SK-N-SH (cell line): ENCODE data around the gene SUSD3. TPM values are rescaled to one million over a fixed set of nuclear protein-coding genes. Genes with fewer than 3 reads are reported as not detected.

Experiments
- CTCF ChIA-PET: fragments of 300-600, 350-600 bp; formaldehyde crosslinking; extraction: SDS; loops from one replicate; lab custom pipeline; 2021; lab: Yijun Ruan, JAX
- POLR2A ChIA-PET: fragments of 350-600 bp; sonication (Branson Sonifier 250); formaldehyde crosslinking; extraction: SDS; loops from one replicate; lab custom pipeline; 2020; ENCODE audit warnings: antibody characterized with exemption, inconsistent platforms; lab: Yijun Ruan, JAX
- DNase-seq: peaks from one replicate; pipeline ENCODE4 v3.0.0; 2012
- H2AFZ ChIP-seq: fragments of 200-600 bp; sonication (generic); 2 replicates; pipeline ENCODE4 v1.8.1; 2016; ENCODE audit warnings: antibody characterized with exemption, mild to moderate bottlenecking, low read depth
- H3F3A ChIP-seq: fragments of 200-600 bp; sonication (generic); replicated peaks from 2 replicates; pipeline ENCODE3; 2016; ENCODE audit warnings: antibody characterized with exemption, mild to moderate bottlenecking; ENCODE audit not compliant: insufficient read depth
- H3K27ac ChIP-seq, 2 experiments: fragments of 200-500 bp in 1 of 2; fragments of 200-600 bp in 1 of 2; sonication (Bioruptor generic) in 1 of 2; sonication (generic), shearing (Covaris generic) in 1 of 2; 2 replicates each; pipeline versions ENCODE4 v1.5.1 to v1.6.1; 2014 to 2016; ENCODE audit warnings: low read depth in 2 of 2, inconsistent platforms in 1 of 2, low read length in 1 of 2, mild to moderate bottlenecking in 1 of 2, mixed read lengths in 1 of 2
- H3K27me3 ChIP-seq: fragments of 200-600 bp; sonication (generic), shearing (Covaris generic); 2 replicates; pipeline ENCODE4 v1.6.1; 2016; ENCODE audit warnings: mixed run types; ENCODE audit not compliant: insufficient read depth
- H3K36me3 ChIP-seq, 2 experiments: fragments of 200-500 bp in 1 of 2; fragments of 200-600 bp in 1 of 2; sonication (Bioruptor generic) in 1 of 2; sonication (generic) in 1 of 2; replicated peaks in 1 of 2; 2 replicates each; pipeline versions ENCODE3 to v1.5.1; 2014 to 2016; ENCODE audit warnings: low read length in 1 of 2, mild to moderate bottlenecking in 1 of 2; ENCODE audit not compliant: insufficient read depth in 2 of 2, control insufficient read depth in 1 of 2
- H3K4me1 ChIP-seq, 2 experiments: fragments of 200-500 bp in 1 of 2; fragments of 200-600 bp in 1 of 2; sonication (Bioruptor generic) in 1 of 2; sonication (generic), shearing (Covaris generic) in 1 of 2; 2 replicates each; pipeline versions ENCODE4 v1.5.1 to v1.6.1; 2014 to 2016; ENCODE audit warnings: low read depth in 1 of 2, low read length in 1 of 2, mixed run types in 1 of 2; ENCODE audit not compliant: insufficient read depth in 2 of 2, control insufficient read depth in 1 of 2
- H3K4me2 ChIP-seq: fragments of 200-600 bp; sonication (generic), shearing (Covaris generic); 2 replicates; pipeline ENCODE4 v1.6.1; 2017; ENCODE audit warnings: mixed run types
- H3K4me3 ChIP-seq, 2 experiments: fragments of 200-500 bp in 1 of 2; fragments of 200-600 bp in 1 of 2; sonication (Bioruptor generic) in 1 of 2; sonication (generic), shearing (Covaris generic) in 1 of 2; 2 replicates each; pipeline versions ENCODE4 v1.5.1 to v1.8.1; 2014 to 2016; ENCODE audit warnings: low read depth in 2 of 2, inconsistent platforms in 1 of 2, low read length in 1 of 2, mild to moderate bottlenecking in 1 of 2, mixed read lengths in 1 of 2, moderate library complexity in 1 of 2
- H3K79me2 ChIP-seq: fragments of 200-600 bp; sonication (generic); 2 replicates; pipeline ENCODE4 v1.8.1; 2017; ENCODE audit warnings: mild to moderate bottlenecking; ENCODE audit not compliant: insufficient read depth
- H3K9ac ChIP-seq: fragments of 200-600 bp; sonication (generic); 2 replicates; pipeline ENCODE4 v1.6.1; 2017; ENCODE audit warnings: mixed run types
- H3K9me2 ChIP-seq: fragments of 200-600 bp; sonication (generic); 2 replicates; pipeline ENCODE4 v1.6.1; 2017; ENCODE audit warnings: mixed run types
- H3K9me3 ChIP-seq: fragments of 200-600 bp; sonication (generic); 2 replicates; pipeline ENCODE4 v1.6.1; 2017; ENCODE audit warnings: mixed run types, mild to moderate bottlenecking, moderate library complexity
- H4K20me1 ChIP-seq: fragments of 200-600 bp; sonication (generic); 2 replicates; pipeline ENCODE4 v1.6.1; 2017; ENCODE audit warnings: mild to moderate bottlenecking, mixed run types; ENCODE audit not compliant: insufficient read depth
- EZH2phosphoT487 ChIP-seq: fragments of 200-600 bp; sonication (generic); IDR thresholded peaks from 2 replicates; pipeline ENCODE4 v1.6.1; 2017; ENCODE audit warnings: low read depth, mixed run types, mild to moderate bottlenecking, antibody characterized with exemption, moderate library complexity, borderline replicate concordance
- FOXM1 ChIP-seq: IDR thresholded peaks from 2 replicates; pipeline ENCODE4 v1.4.0; 2012; ENCODE audit warnings: low read depth, mild to moderate bottlenecking
- JUND ChIP-seq: IDR thresholded peaks from 2 replicates; pipeline ENCODE4 v1.4.0; 2012
- NRF1 ChIP-seq: IDR thresholded peaks from 2 replicates; pipeline ENCODE4 v1.6.1; 2012; ENCODE audit warnings: low read depth, mild to moderate bottlenecking, low read length
- POLR2AphosphoS5 ChIP-seq: IDR thresholded peaks from 2 replicates; pipeline ENCODE4 v1.6.1; 2012; ENCODE audit warnings: low read depth, low read length
- RAD21 ChIP-seq: IDR thresholded peaks from 2 replicates; pipeline ENCODE4 v1.6.1; 2012; ENCODE audit warnings: mild to moderate bottlenecking, low read length
- RXRA ChIP-seq: IDR thresholded peaks from 2 replicates; pipeline ENCODE4 v1.4.0; 2012; ENCODE audit warnings: low read depth, mild to moderate bottlenecking, borderline replicate concordance
- SIN3A ChIP-seq: IDR thresholded peaks from 2 replicates; pipeline ENCODE4 v1.6.1; 2012; ENCODE audit warnings: low read depth, mild to moderate bottlenecking, low read length, moderate library complexity, borderline replicate concordance
- SMC3 ChIP-seq: IDR thresholded peaks from 2 replicates; pipeline ENCODE4 v1.6.1; 2012; ENCODE audit warnings: low read depth, low read length, improper control_type of control experiment
- TCF12 ChIP-seq: IDR thresholded peaks from 2 replicates; pipeline ENCODE4 v1.4.0; 2012
- TEAD4 ChIP-seq: IDR thresholded peaks from 2 replicates; pipeline ENCODE4 v1.4.0; 2012; ENCODE audit warnings: mild to moderate bottlenecking, borderline replicate concordance; ENCODE audit not compliant: insufficient read depth
- YY1 ChIP-seq: IDR thresholded peaks from 2 replicates; pipeline ENCODE4 v1.4.0; 2012; ENCODE audit warnings: low read depth, mild to moderate bottlenecking
- ZBTB33 ChIP-seq: IDR thresholded peaks from 2 replicates; pipeline ENCODE4 v1.4.0; 2012; ENCODE audit warnings: low read depth, borderline replicate concordance
- WGBS: methylation state at CpG from one replicate; pipeline ENCODE4 v1.1.6; 2017; ENCODE audit warnings: low lambda C conversion rate; 5-methylcytosine and 5-hydroxymethylcytosine counted together
- polyA plus RNA-seq, 3 experiments: library from polyadenylated mRNA; depleted of rRNA; stranded (reverse); fragments of >200 nt; gene quantifications; 2 replicates each; pipeline ENCODE4 v1.2.3, GENCODE V29; 2012
- TF ChIP-seq, protein P1 (sequence below): fragments of 150-350 bp; IDR thresholded peaks from 2 replicates; pipeline ENCODE4 v1.6.1; 2016; ENCODE audit warnings: mild to moderate bottlenecking, low read depth, low read length
- TF ChIP-seq, protein P2 (sequence below): IDR thresholded peaks from 2 replicates; pipeline ENCODE4 v1.4.0; 2012; ENCODE audit warnings: low read depth
- TF ChIP-seq, protein P3 (sequence below): fragments of 150-350 bp; IDR thresholded peaks from 2 replicates; pipeline ENCODE4 v1.6.1; 2017; ENCODE audit warnings: antibody characterized with exemption, low read length, low read depth, borderline replicate concordance
- TF ChIP-seq, protein P4 (sequence below): fragments of 200-600 bp; sonication (generic); IDR thresholded peaks from 2 replicates; pipeline ENCODE4 v1.6.1; 2017; ENCODE audit warnings: antibody characterized with exemption, mild to moderate bottlenecking, moderate library complexity
- TF ChIP-seq, protein P5 (sequence below): IDR thresholded peaks from 2 replicates; pipeline ENCODE4 v1.6.1; 2012; ENCODE audit warnings: mild to moderate bottlenecking, low read depth, low read length, moderate library complexity

Gene SUSD3
- polyA plus RNA-seq, 1 of the 3 experiments (the other 2 are of a cell fraction): 0.49 TPM

DNA sequence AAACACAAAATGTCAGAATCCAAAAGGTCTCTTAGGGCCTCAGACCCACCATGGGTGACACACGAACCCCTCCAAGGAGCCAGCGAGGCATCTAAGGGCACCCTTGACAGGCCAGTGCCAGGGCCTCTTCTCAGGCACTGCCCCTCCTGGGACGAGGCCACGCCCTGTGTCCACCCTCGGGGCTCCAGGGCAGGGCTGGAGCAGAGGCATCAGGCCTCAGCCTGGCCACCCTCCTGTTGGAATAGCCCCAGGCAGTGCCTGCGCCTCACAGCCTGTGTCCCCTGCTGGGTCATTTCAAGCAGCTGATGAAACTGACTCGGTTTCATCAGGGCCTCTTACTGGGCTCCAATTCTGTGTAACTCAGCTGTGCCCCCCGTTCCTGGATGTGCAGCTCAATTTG is 32.8 kb upstream of the SUSD3 start:
- Histone ChIP-seq H3K27me3 (no peaks in the 10 kb centered on the region), H3F3A (no peaks in the 10 kb centered on the region), H3K27ac (no peak overlapping the region), H3K9me2 (no peaks in the 10 kb centered on the region), H3K36me3 (no peaks in the 10 kb centered on the region)
- no peak for DNase-seq
- POLR2A ChIA-PET: no interaction called here
- TF ChIP-seq RAD21 (no peak), FOXM1 (no peak), NRF1 (no peak), TCF12 (no peak), YY1 (no peak), RXRA (no peak), JUND (no peak), SIN3A (no peak), TEAD4 (no peak)
- TF ChIP-seq, protein P1, sequence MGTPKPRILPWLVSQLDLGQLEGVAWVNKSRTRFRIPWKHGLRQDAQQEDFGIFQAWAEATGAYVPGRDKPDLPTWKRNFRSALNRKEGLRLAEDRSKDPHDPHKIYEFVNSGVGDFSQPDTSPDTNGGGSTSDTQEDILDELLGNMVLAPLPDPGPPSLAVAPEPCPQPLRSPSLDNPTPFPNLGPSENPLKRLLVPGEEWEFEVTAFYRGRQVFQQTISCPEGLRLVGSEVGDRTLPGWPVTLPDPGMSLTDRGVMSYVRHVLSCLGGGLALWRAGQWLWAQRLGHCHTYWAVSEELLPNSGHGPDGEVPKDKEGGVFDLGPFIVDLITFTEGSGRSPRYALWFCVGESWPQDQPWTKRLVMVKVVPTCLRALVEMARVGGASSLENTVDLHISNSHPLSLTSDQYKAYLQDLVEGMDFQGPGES: no peak
- TF ChIP-seq, protein P2, sequence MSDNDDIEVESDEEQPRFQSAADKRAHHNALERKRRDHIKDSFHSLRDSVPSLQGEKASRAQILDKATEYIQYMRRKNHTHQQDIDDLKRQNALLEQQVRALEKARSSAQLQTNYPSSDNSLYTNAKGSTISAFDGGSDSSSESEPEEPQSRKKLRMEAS: no peak
- TF ChIP-seq, protein P3, sequence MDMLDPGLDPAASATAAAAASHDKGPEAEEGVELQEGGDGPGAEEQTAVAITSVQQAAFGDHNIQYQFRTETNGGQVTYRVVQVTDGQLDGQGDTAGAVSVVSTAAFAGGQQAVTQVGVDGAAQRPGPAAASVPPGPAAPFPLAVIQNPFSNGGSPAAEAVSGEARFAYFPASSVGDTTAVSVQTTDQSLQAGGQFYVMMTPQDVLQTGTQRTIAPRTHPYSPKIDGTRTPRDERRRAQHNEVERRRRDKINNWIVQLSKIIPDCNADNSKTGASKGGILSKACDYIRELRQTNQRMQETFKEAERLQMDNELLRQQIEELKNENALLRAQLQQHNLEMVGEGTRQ: no peak
- TF ChIP-seq, all 33 proteins: peak for 0
- Histone ChIP-seq H3K79me2 (no peaks in the 10 kb centered on the region), H3K4me3 (no peak overlapping the region), H2AFZ (no peak overlapping the region), H3K4me2 (no peak overlapping the region), H3K9me3 (no peaks in the 10 kb centered on the region), H3K4me1 (peaks cover 0 to 17% of the 10 kb centered on the region in 2 experiments; a peak in 1 of 4 replicates), H4K20me1 (no peaks in the 10 kb centered on the region), H3K9ac (no peak overlapping the region)
- 85% methylated on average over 2 of the region's 8 CpGs for WGBS
- CTCF ChIA-PET: interaction anchor here (1.1 to 1.4 kb wide), 4 partner anchors 22 to 83 kb away, joined by 4 to 8 read pairs (median 5); no protein-coding TSS in a partner anchor

DNA sequence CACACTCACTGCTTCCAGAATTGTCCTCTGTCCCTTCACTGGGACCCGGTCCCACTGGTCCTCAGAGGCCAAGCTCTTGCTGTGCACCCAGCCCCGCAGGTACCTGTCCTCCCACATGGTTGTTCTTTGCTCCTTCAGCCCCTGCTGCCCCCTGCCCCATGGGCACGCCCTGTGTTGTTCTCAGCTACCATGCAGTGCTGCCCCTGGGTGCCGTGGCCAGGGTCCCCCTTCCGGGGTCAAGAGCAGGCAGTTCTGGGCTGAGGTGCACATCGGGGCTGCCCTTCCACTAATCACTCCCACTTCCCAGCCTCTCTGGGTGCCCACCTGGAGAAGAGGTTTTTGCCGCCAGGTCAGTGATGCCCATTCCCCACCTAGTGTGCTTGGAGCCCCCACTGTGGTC is 31.9 kb upstream of the SUSD3 start:
- no peak for DNase-seq
- H3F3A ChIP-seq: no peaks in the 10 kb centered on the region
- no peaks in the 10 kb centered on the region for H3K9me3 ChIP-seq
- no peaks in the 10 kb centered on the region for H3K9me2 ChIP-seq
- 69% methylated on average over 3 of the region's 7 CpGs for WGBS
- H3K4me1 ChIP-seq: peaks cover 0 to 14% of the 10 kb centered on the region in 2 experiments; a peak in 1 of 4 replicates
- no peaks in the 10 kb centered on the region for H3K79me2 ChIP-seq
- no peak overlapping the region for H3K27ac ChIP-seq
- CTCF ChIA-PET: interaction anchor here (1.1 to 1.4 kb wide), 2 partner anchors 23 to 54 kb away, joined by 4 to 6 read pairs; no protein-coding TSS in a partner anchor
- H2AFZ ChIP-seq: no peak overlapping the region
- H4K20me1 ChIP-seq: no peaks in the 10 kb centered on the region
- no peaks in the 10 kb centered on the region for H3K36me3 ChIP-seq
- POLR2A ChIA-PET: no interaction called here
- H3K4me2 ChIP-seq: no peak overlapping the region
- H3K27me3 ChIP-seq: no peaks in the 10 kb centered on the region
- H3K9ac ChIP-seq: no peak overlapping the region
- no peak overlapping the region for H3K4me3 ChIP-seq
- TF ChIP-seq TEAD4 (no peak), ZBTB33 (no peak), EZH2phosphoT487 (no peak), SMC3 (no peak), POLR2AphosphoS5 (no peak)
- TF ChIP-seq, protein P4, sequence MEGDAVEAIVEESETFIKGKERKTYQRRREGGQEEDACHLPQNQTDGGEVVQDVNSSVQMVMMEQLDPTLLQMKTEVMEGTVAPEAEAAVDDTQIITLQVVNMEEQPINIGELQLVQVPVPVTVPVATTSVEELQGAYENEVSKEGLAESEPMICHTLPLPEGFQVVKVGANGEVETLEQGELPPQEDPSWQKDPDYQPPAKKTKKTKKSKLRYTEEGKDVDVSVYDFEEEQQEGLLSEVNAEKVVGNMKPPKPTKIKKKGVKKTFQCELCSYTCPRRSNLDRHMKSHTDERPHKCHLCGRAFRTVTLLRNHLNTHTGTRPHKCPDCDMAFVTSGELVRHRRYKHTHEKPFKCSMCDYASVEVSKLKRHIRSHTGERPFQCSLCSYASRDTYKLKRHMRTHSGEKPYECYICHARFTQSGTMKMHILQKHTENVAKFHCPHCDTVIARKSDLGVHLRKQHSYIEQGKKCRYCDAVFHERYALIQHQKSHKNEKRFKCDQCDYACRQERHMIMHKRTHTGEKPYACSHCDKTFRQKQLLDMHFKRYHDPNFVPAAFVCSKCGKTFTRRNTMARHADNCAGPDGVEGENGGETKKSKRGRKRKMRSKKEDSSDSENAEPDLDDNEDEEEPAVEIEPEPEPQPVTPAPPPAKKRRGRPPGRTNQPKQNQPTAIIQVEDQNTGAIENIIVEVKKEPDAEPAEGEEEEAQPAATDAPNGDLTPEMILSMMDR: no peak
- TF ChIP-seq, protein P5, sequence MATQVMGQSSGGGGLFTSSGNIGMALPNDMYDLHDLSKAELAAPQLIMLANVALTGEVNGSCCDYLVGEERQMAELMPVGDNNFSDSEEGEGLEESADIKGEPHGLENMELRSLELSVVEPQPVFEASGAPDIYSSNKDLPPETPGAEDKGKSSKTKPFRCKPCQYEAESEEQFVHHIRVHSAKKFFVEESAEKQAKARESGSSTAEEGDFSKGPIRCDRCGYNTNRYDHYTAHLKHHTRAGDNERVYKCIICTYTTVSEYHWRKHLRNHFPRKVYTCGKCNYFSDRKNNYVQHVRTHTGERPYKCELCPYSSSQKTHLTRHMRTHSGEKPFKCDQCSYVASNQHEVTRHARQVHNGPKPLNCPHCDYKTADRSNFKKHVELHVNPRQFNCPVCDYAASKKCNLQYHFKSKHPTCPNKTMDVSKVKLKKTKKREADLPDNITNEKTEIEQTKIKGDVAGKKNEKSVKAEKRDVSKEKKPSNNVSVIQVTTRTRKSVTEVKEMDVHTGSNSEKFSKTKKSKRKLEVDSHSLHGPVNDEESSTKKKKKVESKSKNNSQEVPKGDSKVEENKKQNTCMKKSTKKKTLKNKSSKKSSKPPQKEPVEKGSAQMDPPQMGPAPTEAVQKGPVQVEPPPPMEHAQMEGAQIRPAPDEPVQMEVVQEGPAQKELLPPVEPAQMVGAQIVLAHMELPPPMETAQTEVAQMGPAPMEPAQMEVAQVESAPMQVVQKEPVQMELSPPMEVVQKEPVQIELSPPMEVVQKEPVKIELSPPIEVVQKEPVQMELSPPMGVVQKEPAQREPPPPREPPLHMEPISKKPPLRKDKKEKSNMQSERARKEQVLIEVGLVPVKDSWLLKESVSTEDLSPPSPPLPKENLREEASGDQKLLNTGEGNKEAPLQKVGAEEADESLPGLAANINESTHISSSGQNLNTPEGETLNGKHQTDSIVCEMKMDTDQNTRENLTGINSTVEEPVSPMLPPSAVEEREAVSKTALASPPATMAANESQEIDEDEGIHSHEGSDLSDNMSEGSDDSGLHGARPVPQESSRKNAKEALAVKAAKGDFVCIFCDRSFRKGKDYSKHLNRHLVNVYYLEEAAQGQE: no peak
